A549 (cell line): ENCODE results near the gene ANKRD27.
A peak's percentile ranks its signal among the peaks of the same experiment; 100 is the strongest.

Experiments
- BHLHE40 ChIP-seq: IDR thresholded peaks from 2 replicates; pipeline ENCODE4 v1.6.1; 2012; ENCODE audit warnings: low read depth, low read length, inconsistent platforms
- CEBPB ChIP-seq, 2 experiments: fragments of >200 bp in 1 of 2; sonication (Bioruptor Twin) in 1 of 2; formaldehyde crosslinking in 1 of 2; IDR thresholded peaks; 2 replicates each; pipeline ENCODE4 v1.6.1; 2012 to 2016
- CTCF ChIP-seq: fragments of >200 bp; sonication (Bioruptor Twin); formaldehyde crosslinking; IDR thresholded peaks from 3 replicates; pipeline ENCODE4 v1.5.1; 2016
- EP300 ChIP-seq, 2 experiments: fragments of >200 bp; sonication (Bioruptor Twin); formaldehyde crosslinking; IDR thresholded peaks; 2 replicates in 1 of 2; 3 replicates in 1 of 2; pipeline ENCODE4 v1.6.1; 2016 to 2017
- HMGXB4 ChIP-seq: fragments of 250-450 bp; sonication (Bioruptor Pico); IDR thresholded peaks from 2 replicates; pipeline ENCODE4 v1.5.0; 2021; ENCODE audit warnings: mild to moderate bottlenecking, moderate library complexity, borderline replicate concordance
- JUN ChIP-seq, 2 experiments: fragments of >200 bp; sonication (Bioruptor Twin); formaldehyde crosslinking; IDR thresholded peaks; 2 replicates in 1 of 2; 3 replicates in 1 of 2; pipeline ENCODE4 v1.6.1; 2016 to 2017
- PBX3 ChIP-seq: IDR thresholded peaks from 2 replicates; pipeline ENCODE4 v1.6.1; 2012
- PHF8 ChIP-seq: fragments of 200-600 bp; sonication (generic); IDR thresholded peaks from 2 replicates; pipeline ENCODE4 v1.6.1; 2016; ENCODE audit warnings: low read depth, mild to moderate bottlenecking, antibody characterized with exemption, moderate library complexity, borderline replicate concordance
- POLR2A ChIP-seq: IDR thresholded peaks from 2 replicates; pipeline ENCODE4 v1.6.1; 2012; ENCODE audit warnings: mild to moderate bottlenecking, low read length

- no peak for TF ChIP-seq POLR2A
- no peak for TF ChIP-seq PHF8
- TF ChIP-seq EP300 (IDR thresholded peaks at IDR 0.05): no peak
- TF ChIP-seq PBX3: no peak
- no peak for TF ChIP-seq CTCF
- TF ChIP-seq HMGXB4 (CRISPR knock-in tag): no peak
- TF ChIP-seq JUN (IDR thresholded peaks at IDR 0.05): no peak
- TF ChIP-seq BHLHE40: no peak
- TF ChIP-seq CEBPB (IDR thresholded peaks at IDR 0.05): peak; percentile 80 to 86; a peak in 3 of 4 replicates
Measured at GRCh38 chr19:32624410-32624809, 50.6 kb downstream of the ANKRD27 start.
